HG02981 (cell line): ENCODE data around the gene ACOXL.

Source experiments
- ATAC-seq: cut with Tn5 transposase; IDR thresholded peaks from one replicate; pipeline ENCODE4 v1.9.1; 2021; ENCODE audit warnings: mild to moderate bottlenecking, moderate library complexity; ENCODE audit not compliant: unreplicated experiment

The ACOXL gene

DNA sequence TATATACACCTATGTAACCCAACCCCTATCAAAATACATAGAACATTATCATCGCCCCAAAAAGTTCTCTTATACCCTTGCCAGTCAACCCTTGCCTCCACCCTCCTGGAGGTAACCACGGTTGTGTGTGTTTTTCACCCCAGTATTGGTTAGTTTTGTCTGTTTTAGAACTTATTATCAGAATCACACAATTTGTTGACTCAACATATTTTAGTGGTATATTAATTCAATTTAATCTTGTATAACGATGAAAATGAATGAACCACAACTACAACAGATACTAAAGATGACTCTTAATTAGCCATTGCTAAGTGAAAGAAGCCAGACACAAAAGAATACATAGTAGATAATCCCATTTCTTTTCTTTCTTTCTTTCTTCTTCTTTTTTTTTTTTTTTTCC is 19.3 kb downstream of the ACOXL start:
- no peak for ATAC-seq

DNA sequence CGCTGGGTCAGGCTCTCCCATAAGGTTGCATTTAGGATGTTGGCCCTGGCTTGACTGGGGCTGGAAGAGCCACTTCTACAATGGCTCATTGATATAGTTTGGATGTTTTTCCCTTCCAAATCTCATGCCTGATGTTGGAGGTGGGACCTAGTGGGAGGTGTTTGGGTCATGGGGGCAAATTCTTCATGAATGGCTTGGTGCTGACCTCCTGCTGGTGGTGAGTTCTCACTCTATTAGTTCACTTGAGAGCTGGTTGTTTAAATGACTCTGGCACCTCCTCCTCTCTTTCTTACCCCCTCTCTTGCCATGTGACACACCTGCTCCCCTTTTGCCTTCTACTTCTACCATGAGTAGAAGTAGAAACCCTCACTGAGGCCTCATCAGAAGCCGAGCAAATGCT is 20.5 kb downstream of the ACOXL start:
- ATAC-seq, result no peak

DNA sequence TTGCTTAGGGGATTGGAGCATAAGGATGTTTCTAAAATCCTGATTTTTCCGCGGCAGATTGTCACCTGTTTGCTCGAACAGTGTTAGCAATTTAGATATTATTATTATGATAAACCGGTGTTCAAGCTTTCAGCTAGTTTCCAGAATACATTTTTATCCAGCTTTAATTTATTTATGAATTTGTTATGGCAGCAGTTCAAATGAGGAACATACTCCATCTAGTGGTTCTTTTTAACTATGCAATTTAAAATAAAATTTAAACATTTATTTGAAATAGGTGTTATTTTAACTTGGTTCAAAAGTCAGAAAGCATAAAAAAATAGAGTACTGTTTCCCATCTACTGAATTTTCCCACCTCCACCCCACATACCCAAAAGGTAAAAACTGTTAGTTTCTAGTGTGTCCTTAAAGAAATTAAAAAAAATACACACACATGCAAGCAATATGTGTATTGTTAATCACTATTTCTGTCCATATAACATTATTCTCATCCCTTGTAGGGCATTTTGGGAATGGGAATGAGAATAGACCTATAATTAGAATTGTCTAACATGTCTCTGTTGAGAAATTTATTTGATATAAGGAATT is 23.2 kb downstream of the ACOXL start:
- ATAC-seq, result no peak

DNA sequence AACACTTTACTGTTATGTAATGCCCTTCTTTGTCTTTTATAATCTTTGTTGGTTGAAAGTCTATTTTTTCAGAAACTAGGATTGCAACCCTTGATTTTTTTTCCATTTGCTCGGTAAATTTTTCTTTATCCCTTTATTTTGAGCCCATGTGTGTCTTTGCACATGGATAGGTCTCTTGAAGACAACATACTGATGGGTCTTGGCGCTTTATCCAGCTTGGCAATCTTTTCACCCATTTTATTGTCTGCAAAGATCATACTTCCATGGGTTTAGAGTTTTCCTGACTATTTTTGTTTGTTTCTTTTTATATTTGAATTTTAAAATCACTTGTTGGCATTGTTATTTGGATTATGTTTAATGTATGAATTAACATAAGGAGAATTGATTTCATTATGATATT is 27.0 kb downstream of the ACOXL start:
- no peak for ATAC-seq

DNA sequence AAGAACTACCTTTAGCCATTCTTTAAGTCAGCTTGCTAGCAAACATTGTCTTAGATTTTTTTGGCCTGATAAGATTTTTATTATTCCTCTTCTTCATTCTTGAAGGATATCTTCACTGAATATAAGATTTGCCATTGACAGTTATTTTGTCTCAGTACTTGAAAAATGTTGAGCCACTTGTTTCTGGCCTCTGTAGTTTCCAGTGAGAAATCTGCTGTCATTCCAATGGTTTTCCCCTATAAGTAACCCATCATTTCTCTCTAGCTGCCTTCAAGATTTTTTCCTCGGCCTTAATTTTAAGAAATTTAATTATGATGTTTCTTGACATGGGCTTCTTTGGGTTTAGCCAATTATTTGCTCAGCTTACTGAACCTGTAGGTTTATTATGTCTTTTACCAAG is 32.6 kb downstream of the ACOXL start:
- ATAC-seq, result no peak

DNA sequence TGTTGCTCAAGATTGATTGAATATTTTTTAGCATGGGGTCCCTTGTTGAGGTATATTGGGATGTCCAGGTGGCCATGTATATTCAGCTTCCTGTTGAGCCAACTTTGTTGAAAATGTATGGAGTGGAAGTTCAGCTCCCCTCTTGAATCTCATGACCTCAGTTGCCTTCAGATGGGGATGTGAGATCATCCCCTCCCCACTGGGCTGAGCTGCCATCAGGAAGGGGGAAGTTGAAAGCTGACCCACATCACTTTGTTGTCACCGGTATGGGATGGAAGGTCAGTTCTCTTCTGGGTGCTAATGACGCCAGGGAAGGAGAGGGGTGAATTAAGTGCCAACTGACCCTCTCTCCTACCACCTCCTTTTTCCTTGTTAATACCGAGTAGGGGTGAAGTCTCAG is 33.9 kb downstream of the ACOXL start:
- ATAC-seq, result no peak

DNA sequence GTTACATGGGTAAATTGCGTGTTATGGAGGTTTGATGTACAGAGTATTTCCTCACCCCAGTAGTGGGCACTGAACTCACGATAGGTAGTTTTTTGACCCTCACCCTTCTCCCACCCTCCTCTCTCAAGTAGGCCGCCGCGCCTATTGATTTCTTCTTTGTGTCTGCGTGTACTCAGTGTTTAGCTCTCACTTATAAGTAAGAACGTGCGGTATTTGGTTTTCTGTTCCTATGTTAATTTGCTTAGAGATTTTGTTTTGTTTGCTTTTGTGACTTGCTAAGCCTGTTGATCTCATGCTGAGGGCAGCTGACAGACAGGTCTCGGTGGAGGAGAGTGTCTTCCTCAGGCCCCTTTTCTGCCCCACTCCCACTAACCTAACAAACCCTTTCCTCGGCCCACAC is 36.2 kb downstream of the ACOXL start:
- ATAC-seq, result no peak

DNA sequence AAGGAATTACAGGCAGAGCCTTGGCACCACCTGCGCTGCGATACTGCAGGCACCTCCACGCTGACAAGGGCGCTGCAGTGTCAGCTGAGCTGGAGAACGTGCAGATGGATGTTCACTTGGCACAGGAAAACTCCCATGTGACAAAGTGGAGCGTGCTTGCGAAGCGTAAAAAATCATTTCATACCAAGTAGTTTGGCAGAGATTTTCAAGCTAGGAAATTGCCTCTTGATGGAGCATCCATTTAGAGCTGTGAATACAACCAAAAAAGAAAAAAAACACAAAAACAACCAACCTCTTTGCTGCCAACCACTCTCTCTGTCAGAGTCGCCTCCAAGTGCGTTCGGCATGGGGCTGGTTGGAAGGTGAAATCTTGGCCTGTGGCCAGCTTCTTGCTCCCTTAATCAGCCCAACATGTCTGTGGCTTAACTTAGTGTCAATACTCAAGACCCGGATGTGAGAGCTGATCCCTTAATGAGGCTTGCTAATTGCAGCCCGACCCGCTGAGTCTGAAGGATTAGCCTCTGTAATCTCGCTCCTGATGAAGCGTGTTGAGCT is 38.1 kb downstream of the ACOXL start:
- ATAC-seq, result no peak

DNA sequence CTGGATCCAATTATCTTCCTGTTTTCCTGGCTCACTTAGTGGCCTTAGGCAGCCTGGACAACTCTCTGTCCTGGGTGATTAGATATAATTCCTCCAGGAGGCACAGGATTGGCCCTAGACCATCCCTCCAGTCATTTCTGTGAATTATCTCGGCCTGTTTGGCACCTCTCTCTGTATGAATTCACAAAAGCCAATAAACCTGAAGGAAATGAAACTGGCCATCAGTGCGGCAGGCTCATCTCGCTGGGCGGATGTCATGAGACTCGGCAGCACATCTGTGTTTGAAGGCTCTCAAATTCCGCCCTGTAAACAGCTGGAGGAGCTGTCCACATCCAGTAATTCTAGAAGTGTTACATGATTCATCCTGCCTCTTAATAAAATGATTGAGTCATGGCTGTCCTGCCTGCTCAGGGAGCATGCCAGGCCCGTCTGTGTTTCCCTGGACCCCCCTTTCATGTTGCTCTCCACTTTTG is 38.6 kb downstream of the ACOXL start:
- no peak for ATAC-seq

DNA sequence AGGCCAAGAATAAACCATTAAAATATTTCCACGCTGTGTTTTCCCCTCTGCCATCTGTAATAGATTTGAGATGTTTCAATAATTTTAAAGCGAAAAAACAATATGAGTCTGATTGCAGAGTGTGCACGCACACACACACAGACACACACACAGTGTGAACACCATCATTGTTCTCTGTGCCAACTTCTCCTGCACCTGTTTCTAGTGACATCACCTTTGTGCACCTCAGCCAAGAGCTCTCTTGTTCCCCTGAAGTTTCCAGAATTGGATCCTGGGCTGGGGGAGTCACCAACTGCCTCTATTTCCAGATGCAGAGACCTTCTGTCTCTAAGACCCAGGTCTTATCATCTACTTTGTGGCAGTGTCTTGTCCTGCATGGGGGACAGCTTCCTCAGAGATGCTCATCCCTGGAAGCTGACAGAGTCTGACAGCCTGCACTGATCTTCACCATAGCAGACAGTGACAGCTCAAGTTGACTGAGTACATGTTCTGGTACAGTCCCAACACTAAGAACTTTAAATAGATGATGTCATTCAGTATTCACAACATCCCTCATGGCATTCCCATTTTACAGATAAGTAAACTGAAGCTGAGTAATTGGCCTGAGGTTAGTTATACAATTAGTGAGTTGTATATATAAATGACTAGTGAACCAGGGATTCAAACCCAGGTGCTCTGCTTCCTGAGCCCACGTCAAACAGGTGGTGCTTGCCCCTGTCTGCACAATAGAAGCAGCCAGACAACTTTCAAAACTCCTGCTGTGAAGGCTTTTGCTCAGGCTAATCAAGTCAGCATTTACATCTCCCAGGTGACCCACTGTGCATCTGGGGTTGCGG is 39.4 kb downstream of the ACOXL start:
- no peak for ATAC-seq

DNA sequence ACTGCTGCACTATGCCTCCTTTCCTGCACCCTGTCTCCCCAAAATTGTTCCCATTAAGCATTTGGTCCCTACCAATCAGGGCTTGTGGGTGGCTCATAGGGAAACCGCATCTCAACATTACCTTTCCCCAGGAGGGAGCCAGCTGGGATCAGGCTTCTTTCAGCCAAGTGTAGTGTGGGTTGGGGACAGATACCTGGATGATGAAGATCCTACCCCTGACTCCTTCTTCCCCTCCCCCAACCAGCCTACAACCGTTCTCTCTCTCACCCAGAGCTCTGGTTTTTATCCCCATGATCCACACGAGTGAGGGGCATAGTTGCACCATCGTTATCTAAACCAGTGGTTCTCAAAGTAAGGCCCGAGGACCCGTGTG is 40.0 kb downstream of the ACOXL start:
- ATAC-seq, result no peak

DNA sequence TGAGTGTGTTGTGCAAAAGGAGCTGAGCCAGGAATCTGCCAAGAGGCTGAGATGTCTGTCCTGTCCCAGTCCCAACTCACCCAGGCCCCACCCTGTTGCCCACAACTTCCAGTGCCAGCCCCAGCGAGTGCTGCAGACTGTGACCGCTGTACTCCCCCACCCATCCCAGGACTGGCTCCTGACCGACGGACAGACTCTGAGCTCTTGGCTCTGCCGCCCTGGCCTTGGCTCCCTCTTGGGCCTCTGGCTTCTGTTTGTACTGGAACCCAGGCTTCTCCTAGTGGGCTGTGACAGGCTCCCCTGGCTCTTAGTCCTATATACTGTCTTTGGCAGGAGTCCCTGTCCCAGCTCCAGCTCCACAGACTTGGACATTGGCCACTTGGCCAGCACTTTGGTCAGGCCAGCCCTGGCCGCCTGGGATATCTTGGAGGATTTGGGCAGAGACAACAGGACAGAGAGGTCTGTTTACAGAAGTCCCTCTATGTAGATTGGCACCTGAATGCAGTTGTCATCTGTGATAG is 41.1 kb downstream of the ACOXL start:
- ATAC-seq, result no peak

DNA sequence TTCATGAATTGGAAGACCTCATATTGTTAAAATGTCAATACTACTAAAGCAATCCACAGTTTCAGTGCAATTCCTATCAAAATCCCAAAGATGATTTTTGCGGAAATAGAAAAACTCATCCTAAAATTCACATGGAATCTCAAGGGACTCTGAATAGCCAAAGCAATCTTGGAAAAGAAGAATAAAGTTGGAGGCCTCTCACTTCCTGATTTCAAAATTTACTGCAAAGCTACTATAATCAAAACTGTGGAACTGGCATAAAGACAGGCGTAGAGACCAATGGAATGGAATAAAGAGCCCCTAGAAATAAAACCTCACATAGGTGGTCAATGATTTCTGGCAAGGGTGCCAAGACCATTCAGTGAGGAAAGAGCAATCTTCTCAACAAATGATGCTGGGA is 42.3 kb downstream of the ACOXL start:
- ATAC-seq, result no peak

DNA sequence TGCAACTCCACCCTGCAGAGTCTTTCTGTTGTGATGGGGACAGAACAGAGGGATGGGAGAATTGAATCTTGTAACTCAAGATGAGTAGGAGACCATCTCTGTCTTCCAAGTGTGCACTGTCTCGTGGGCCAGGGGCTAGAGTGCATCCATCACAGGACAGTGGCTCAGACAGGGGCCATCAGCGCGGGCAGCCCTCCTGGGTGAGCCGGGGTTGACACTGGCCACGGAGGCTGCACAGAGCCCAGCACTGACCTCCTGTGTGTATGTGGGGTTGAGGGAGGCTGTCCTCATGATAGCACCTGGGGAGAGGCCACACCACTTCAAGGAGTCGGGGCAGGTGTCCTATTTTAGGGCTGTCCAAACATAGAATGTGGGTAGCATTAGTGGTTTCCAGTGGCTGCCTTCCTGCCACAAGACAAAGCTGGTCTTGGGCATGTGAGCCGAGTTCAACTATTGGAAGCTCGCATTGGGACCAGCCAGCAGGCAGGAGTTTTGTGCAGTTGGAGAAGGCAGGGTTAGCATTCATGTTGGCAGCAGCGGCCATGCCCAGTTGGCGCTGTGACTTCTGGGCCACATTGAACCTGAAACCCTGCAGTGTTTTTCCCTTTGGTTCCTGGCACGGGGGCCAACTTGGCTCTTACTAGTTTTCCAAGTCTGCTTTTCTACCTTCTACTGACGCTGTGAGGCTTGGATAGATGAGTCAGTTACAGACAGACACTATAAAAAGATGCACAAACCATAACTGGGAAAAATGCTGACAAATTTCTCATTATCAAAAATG is 45.3 kb downstream of the ACOXL start:
- no peak for ATAC-seq

DNA sequence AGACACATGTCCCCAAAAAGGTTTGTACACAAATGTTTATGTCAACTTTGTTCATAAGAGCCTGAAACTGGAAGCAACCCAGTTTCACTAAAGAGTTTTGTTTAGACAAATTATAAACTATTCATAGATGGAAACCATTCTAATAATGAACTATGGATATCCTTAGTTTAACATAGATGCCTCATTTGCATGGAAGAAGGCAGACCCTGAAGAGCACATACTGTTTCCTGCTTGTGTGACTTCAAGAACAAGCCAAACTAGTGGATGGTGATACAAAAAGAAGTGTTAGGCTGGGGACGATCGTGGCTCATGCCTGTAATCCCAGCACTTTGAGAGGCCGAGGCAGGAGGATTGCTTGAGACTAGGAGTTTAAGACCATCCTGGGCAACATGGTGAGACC is 48.1 kb downstream of the ACOXL start:
- no peak for ATAC-seq

DNA sequence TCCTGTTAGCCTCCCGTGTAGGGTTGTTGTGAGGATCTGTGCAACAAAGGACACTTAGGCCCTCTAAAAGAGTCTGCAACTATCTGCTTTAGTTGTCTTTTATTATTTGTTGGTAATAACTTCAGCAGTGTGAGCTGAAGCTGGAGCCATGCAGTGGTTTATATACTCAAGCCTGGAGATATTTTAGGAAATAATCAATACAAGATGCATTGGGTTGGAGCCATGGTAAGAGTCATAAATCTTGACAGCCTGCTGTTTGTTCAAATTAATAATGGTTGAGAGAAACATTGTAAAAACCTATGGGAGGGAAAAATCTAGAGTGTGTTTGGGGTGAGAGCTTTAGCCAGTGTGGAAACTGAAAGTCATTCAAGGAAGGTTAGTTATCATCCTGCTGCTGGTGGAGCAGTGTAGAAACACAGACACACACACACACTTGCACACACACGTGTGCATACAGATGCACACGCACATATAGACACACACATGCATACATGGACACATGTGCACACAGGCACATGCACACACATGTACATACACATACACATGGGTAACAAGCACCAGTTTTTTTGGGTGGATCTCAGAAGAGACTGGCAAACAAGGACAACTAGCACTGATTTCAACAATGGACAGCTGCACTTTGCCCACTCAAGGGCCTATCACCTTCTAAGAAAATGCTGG is 51.0 kb downstream of the ACOXL start:
- no peak for ATAC-seq

DNA sequence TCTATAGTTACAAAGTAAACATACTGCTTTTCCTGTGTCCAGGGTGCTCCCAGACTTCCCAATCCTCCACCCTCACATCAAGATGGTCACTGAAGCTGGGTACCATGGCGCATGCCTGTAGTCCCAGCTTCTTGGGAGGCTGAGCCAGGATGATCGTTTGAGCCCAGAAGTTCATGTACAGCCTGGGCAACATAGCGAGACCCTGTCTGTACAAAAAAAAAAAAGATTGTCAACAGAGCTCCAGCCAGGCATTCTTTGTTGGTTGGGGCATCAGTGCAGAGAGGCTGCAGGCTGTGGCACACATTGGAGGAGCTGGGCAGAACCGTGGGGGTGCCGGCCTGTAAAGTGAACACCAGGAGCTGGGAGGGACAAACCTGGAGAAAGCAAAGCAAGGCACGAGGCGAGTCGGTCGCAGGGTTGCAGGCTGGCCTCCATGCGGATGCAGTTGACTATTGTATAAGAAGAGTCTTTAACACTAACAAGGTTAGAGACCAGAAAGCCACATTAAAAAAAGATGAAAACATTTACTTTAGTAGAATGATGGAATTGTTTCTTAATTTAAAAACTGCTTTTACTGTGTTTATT is 51.8 kb downstream of the ACOXL start:
- no peak for ATAC-seq

DNA sequence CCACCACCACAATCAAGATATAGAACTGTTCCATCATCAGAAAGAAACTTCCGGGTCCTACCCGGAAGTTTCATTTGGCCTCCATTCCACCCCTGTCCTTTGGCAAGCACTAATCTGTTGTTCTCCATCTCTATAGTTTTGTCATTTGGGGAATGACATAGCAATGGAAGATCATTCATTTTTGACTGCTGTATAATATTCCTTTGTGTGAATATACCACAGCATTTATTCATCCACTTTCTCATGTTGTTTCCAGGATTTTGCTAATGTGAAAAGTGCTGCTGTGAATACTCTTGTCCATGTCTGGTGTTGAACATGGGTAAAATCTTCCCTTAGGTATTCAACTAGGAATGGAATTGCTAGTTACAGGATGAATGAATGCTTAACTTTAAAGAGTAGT is 53.1 kb downstream of the ACOXL start:
- ATAC-seq, result no peak

DNA sequence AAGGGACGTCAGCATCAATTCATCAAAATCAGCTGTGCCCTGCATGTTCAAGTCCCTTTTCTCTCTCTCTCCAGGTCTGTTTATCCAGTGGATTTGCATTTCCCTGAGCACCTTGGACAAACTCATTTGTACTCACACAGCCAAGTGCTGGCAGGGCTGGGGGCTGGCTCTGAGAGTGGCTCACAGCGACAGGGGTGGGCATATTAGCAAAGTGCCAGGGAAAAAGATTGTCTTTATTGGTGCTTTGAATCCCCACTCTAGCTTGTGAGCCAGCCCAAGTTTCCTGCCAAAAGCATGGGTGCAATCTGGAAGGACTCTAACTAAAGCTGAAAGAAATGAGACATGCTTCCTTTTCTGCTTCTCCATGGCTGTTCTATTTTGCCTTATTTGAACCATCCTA is 56.6 kb downstream of the ACOXL start:
- no peak for ATAC-seq

DNA sequence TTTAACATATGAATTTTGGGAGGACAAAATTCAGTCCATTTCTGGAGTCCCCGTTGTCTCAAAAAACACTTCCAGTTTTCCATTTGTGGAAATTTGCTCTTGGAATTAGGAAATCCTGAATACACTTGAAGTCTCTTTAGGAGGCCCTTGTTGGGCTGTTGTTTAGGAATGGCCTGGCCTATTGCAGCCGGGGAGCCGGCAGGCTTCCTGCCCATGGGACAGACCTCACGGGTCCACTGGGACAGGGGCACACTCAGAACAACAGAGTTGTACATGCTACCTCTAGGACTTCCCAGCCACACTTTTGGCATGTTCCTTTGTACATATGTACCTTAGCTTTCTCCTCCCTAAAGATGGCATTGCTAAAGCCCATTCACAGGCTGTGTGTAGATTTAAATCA is 57.3 kb downstream of the ACOXL start:
- ATAC-seq, result no peak
